Measurements from ENCODE around the gene STXBP2. TPM values are rescaled to one million over a fixed set of nuclear protein-coding genes. Genes with fewer than 3 reads are reported as not detected.

Gene STXBP2
- total and polyA plus RNA-seq, 4 donors: 80.3 to 455 (median 195) TPM

GRCh38 chr19:7682175-7682855 is 45.4 kb downstream of the STXBP2 start:
- H3K27me3 ChIP-seq (ENCODE audit: control insufficient read depth in 3 of 3, insufficient read depth in 3 of 3, low read length in 2 of 3): peaks cover 0 to 4% (median 3%) of the 10 kb centered on the region in 3 donors
- peaks cover 0 to 16% (median 6%) of the 10 kb centered on the region in 4 donors for H3K36me3 ChIP-seq (ENCODE audit: control insufficient read depth in 4 of 4, insufficient read depth in 4 of 4, low read length in 4 of 4)
- ATAC-seq (ENCODE audit: insufficient read depth, low FRiP score) (no peak), DNase-seq (peak in 2 of 3 donors; percentile 38 to 60)
- H3K9me3 ChIP-seq (ENCODE audit: control insufficient read depth in 4 of 4, insufficient read depth in 3 of 4, low read length in 3 of 4): no peaks in the 10 kb centered on the region
- no peak overlapping the region for H3K4me3 ChIP-seq
- WGBS, 2 donors: 84 to 86% methylated on average over 71 to 74 of the region's 74 CpGs
- H3K27ac ChIP-seq (ENCODE audit: low read depth in 1 of 2, low read length in 1 of 2): peak overlapping the region in 1 of 2 donors; percentile 61
- peak overlapping the region in 1 of 2 donors; percentile 42 for H3K9ac ChIP-seq (ENCODE audit: insufficient read depth in 1 of 2, low read length in 2 of 2)
- TF ChIP-seq CTCF (IDR thresholded peaks at IDR 0.05; ENCODE audit: control extremely low read depth, extremely low read depth): no peak
- peaks cover 0 to 12% (median 4%) of the 10 kb centered on the region in 5 donors for H3K4me1 ChIP-seq (ENCODE audit: control insufficient read depth in 5 of 5, insufficient read depth in 5 of 5, low read length in 5 of 5)

GRCh38 chr19:7685546-7686445 is 48.9 kb downstream of the STXBP2 start:
- H3K4me3 ChIP-seq: no peak overlapping the region
- peaks cover 0 to 16% (median 6%) of the 10 kb centered on the region in 4 donors for H3K36me3 ChIP-seq (ENCODE audit: control insufficient read depth in 4 of 4, insufficient read depth in 4 of 4, low read length in 4 of 4)
- no peak overlapping the region for H3K27ac ChIP-seq (ENCODE audit: low read depth in 1 of 2, low read length in 1 of 2)
- WGBS, 2 donors: 63 to 75% methylated on average over 17 to 19 of the region's 19 CpGs
- no peak for ATAC-seq (ENCODE audit: insufficient read depth, low FRiP score)
- no peak overlapping the region for H3K9ac ChIP-seq (ENCODE audit: insufficient read depth in 1 of 2, low read length in 2 of 2)
- no peaks in the 10 kb centered on the region for H3K9me3 ChIP-seq (ENCODE audit: control insufficient read depth in 4 of 4, insufficient read depth in 3 of 4, low read length in 3 of 4)
- DNase-seq: no peak
- no peak for TF ChIP-seq CTCF (IDR thresholded peaks at IDR 0.05; ENCODE audit: control extremely low read depth, extremely low read depth)
- H3K27me3 ChIP-seq (ENCODE audit: control insufficient read depth in 3 of 3, insufficient read depth in 3 of 3, low read length in 2 of 3): peaks cover 0 to 5% (median 0%) of the 10 kb centered on the region in 3 donors
- H3K4me1 ChIP-seq (ENCODE audit: control insufficient read depth in 5 of 5, insufficient read depth in 5 of 5, low read length in 5 of 5): peaks cover 0 to 10% (median 4%) of the 10 kb centered on the region in 5 donors

GRCh38 chr19:7687177-7687576 is 50.3 kb downstream of the STXBP2 start:
- DNase-seq: no peak
- 88 to 93% methylated on average over 12 of the region's 12 CpGs for WGBS, 2 donors
- Histone ChIP-seq H3K4me3 (no peak overlapping the region), H3K27me3 (ENCODE audit: control insufficient read depth in 3 of 3, insufficient read depth in 3 of 3, low read length in 2 of 3) (peaks cover 0 to 5% (median 0%) of the 10 kb centered on the region in 3 donors), H3K9me3 (ENCODE audit: control insufficient read depth in 4 of 4, insufficient read depth in 3 of 4, low read length in 3 of 4) (peaks cover 0 to 5% (median 0%) of the 10 kb centered on the region in 4 donors), H3K4me1 (ENCODE audit: control insufficient read depth in 5 of 5, insufficient read depth in 5 of 5, low read length in 5 of 5) (peaks cover 0 to 2% (median 0%) of the 10 kb centered on the region in 5 donors), H3K27ac (ENCODE audit: low read depth in 1 of 2, low read length in 1 of 2) (no peak overlapping the region), H3K36me3 (ENCODE audit: control insufficient read depth in 4 of 4, insufficient read depth in 4 of 4, low read length in 4 of 4) (peaks cover 0 to 15% (median 4%) of the 10 kb centered on the region in 4 donors), H3K9ac (ENCODE audit: insufficient read depth in 1 of 2, low read length in 2 of 2) (no peak overlapping the region)
- TF ChIP-seq CTCF (IDR thresholded peaks at IDR 0.05; ENCODE audit: control extremely low read depth, extremely low read depth): no peak
- ATAC-seq (ENCODE audit: insufficient read depth, low FRiP score): no peak
